ENCODE data around the gene C1orf115.
A peak's percentile ranks its signal among the peaks of the same experiment; 100 is the strongest.
"Not testable (repeated sequence)": the region's sequence is repeated elsewhere in the genome, so short reads cannot be mapped to it uniquely, and the experiment has no call there.

Gene C1orf115

DNA sequence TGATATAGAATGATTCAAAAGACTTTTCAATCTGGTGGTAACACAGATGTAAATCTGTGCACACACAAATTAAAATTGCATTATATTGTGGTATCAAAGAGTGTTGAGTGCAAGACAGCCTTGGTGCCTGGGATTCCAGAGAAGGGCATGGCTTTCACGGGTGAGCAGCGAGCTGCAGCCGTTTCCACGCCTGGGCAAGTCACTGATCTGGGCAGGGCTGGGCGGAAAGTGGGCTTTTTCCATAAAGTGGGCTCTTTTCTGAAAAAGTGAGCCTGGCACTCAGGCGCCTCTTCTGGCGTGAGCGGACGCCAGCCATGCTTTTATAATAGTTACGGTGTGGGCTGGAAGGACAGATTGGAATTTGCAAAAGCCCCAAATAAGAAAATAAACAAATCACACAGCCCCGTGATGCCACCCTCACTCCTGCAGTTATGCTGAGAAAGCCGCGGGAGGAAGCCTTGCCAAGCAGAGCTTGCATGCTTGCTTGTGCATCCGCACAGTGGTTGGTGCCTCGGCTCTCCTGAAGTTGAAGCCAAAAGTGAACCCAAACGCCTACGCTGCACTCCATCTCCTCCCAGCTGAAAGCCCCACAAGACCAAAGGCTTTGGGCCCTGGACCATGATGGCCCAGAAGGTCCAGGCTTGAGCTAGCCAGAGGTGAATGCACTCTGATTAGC is 7.1 kb upstream of the C1orf115 start:
- Histone ChIP-seq H3K4me3 (ENCODE audit: low read length in 2 of 2) (no peak overlapping the region), H4K8ac (ENCODE audit: low read depth, low read length) (no peak overlapping the region), H2AFZ (ENCODE audit: low read length) (no peak overlapping the region), H3K23ac (ENCODE audit: low read depth, low read length, poor library complexity) (no peak overlapping the region), H2BK15ac (ENCODE audit: low read length) (no peak overlapping the region), H3K9ac (ENCODE audit: low read depth, low read length, poor library complexity) (no peak overlapping the region), H3K9me3 (replicated peaks in 1 of 2; ENCODE audit: control insufficient read depth in 2 of 2, insufficient read depth in 1 of 2, low read depth in 1 of 2, low read length in 2 of 2) (no peaks in the 10 kb centered on the region), H3K79me1 (ENCODE audit: low read depth, low read length) (no peaks in the 10 kb centered on the region), H3K27me3 (ENCODE audit: control insufficient read depth in 3 of 3, insufficient read depth in 3 of 3, low read depth in 1 of 3, low read length in 3 of 3) (peaks cover 0 to 28% (median 0%) of the 10 kb centered on the region in 3 experiments), H2BK120ac (ENCODE audit: low read depth, low read length) (no peak overlapping the region), H3K18ac (ENCODE audit: low read length) (no peak overlapping the region), H4K91ac (ENCODE audit: low read depth, low read length, poor library complexity) (no peak overlapping the region), H3K4me2 (ENCODE audit: insufficient read depth, low read length, poor library complexity, severe bottlenecking) (no peak overlapping the region), H2BK12ac (ENCODE audit: low read length) (no peak overlapping the region), H3K4me1 (ENCODE audit: control insufficient read depth in 2 of 2, insufficient read depth in 1 of 2, low read depth in 1 of 2, low read length in 2 of 2) (no peaks in the 10 kb centered on the region), H2AK5ac (ENCODE audit: low read depth, low read length) (no peak overlapping the region), H2BK5ac (ENCODE audit: low read length) (peak overlapping the region; percentile 68), H3K14ac (ENCODE audit: low read length) (peak overlapping the region; percentile 58), H3K36me3 (replicated peaks in 1 of 2; ENCODE audit: control insufficient read depth in 2 of 2, insufficient read depth in 2 of 2, low read length in 2 of 2) (peaks cover 0 to 1% of the 10 kb centered on the region in 2 donors), H3K27ac (replicated peaks; ENCODE audit: low read length) (no peak overlapping the region), H3K4ac (ENCODE audit: low read length) (no peak overlapping the region)
- DNase-seq (ENCODE audit: low spot score) = no peak
- no CpG with 5 or more reads among the region's 17 CpGs for WGBS, 2 donors (ENCODE audit: extremely low coverage in 2 of 2, insufficient read length in 2 of 2, insufficient replicate concordance in 1 of 2)

DNA sequence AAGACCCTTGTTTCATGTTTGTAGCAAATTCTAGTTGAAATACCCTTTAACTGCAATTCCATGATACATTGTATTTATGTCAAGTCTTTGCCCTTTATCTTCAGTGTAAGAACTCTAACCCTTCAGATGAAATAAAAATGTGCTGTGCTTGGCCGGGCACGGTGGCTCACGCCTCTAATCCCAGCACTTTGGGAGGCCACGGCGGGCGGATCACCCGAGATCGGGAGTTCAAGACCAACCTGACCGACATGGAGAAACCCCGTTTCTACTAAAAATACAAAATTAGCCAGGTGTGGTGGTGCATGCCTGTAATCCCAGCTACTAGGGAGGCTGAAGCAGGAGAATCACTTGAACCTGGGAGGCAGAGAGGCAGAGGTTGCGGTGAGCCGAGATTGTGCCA is 6.4 kb upstream of the C1orf115 start:
- no CpG with 5 or more reads among the region's 12 CpGs for WGBS, 2 donors (ENCODE audit: extremely low coverage in 2 of 2, insufficient read length in 2 of 2, insufficient replicate concordance in 1 of 2)
- H3K27me3 ChIP-seq (ENCODE audit: control insufficient read depth in 3 of 3, insufficient read depth in 3 of 3, low read depth in 1 of 3, low read length in 3 of 3) = peaks cover 0 to 30% (median 0%) of the 10 kb centered on the region in 3 experiments
- H3K4ac ChIP-seq (ENCODE audit: low read length); H3K9ac ChIP-seq (ENCODE audit: low read depth, low read length, poor library complexity); H3K27ac ChIP-seq (replicated peaks; ENCODE audit: low read length); H3K23ac ChIP-seq (ENCODE audit: low read depth, low read length, poor library complexity); H3K4me3 ChIP-seq (ENCODE audit: low read length in 2 of 2); H3K4me2 ChIP-seq (ENCODE audit: insufficient read depth, low read length, poor library complexity, severe bottlenecking); DNase-seq (ENCODE audit: low spot score); H3K79me1 ChIP-seq (ENCODE audit: low read depth, low read length); H4K8ac ChIP-seq (ENCODE audit: low read depth, low read length); H4K91ac ChIP-seq (ENCODE audit: low read depth, low read length, poor library complexity); H3K14ac ChIP-seq (ENCODE audit: low read length); H2BK120ac ChIP-seq (ENCODE audit: low read depth, low read length); H2BK15ac ChIP-seq (ENCODE audit: low read length); H2AFZ ChIP-seq (ENCODE audit: low read length); H2BK12ac ChIP-seq (ENCODE audit: low read length); H3K9me3 ChIP-seq (replicated peaks in 1 of 2; ENCODE audit: control insufficient read depth in 2 of 2, insufficient read depth in 1 of 2, low read depth in 1 of 2, low read length in 2 of 2); H2BK5ac ChIP-seq (ENCODE audit: low read length); H2AK5ac ChIP-seq (ENCODE audit: low read depth, low read length); H3K4me1 ChIP-seq (ENCODE audit: control insufficient read depth in 2 of 2, insufficient read depth in 1 of 2, low read depth in 1 of 2, low read length in 2 of 2); H3K18ac ChIP-seq (ENCODE audit: low read length); H3K36me3 ChIP-seq (replicated peaks in 1 of 2; ENCODE audit: control insufficient read depth in 2 of 2, insufficient read depth in 2 of 2, low read length in 2 of 2): not testable (repeated sequence)

DNA sequence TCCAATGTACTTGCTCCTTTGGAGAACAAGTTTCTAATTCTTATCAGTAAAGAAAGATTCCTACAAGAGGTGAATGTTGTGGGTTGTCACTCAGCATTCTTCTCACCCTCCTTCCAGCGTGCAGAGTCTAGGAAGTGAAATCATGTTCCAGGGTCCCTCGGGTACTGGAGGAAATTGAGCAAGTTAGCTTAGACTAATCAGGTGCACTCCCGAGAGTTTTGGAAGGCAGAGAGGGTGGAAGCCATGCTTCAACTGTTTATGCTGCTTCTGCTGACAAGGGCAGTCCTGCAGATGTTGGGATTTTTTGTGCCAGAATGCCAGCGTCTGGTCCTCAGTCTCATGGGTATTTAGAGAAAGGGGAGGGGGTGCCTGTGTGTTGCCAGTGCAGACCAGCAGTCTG is 5.3 kb upstream of the C1orf115 start:
- no peak overlapping the region for H3K4ac ChIP-seq (ENCODE audit: low read length)
- peaks cover 0 to 1% of the 10 kb centered on the region in 2 donors for H3K4me1 ChIP-seq (ENCODE audit: control insufficient read depth in 2 of 2, insufficient read depth in 1 of 2, low read depth in 1 of 2, low read length in 2 of 2)
- DNase-seq (ENCODE audit: low spot score) = no peak
- no peak overlapping the region for H2AFZ ChIP-seq (ENCODE audit: low read length)
- H2BK120ac ChIP-seq (ENCODE audit: low read depth, low read length) = no peak overlapping the region
- H3K9me3 ChIP-seq (replicated peaks in 1 of 2; ENCODE audit: control insufficient read depth in 2 of 2, insufficient read depth in 1 of 2, low read depth in 1 of 2, low read length in 2 of 2) = no peaks in the 10 kb centered on the region
- no peak overlapping the region for H3K18ac ChIP-seq (ENCODE audit: low read length)
- no peak overlapping the region for H3K4me2 ChIP-seq (ENCODE audit: insufficient read depth, low read length, poor library complexity, severe bottlenecking)
- H3K27me3 ChIP-seq (ENCODE audit: control insufficient read depth in 3 of 3, insufficient read depth in 3 of 3, low read depth in 1 of 3, low read length in 3 of 3) = peaks cover 0 to 36% (median 0%) of the 10 kb centered on the region in 3 experiments
- no peak overlapping the region for H3K4me3 ChIP-seq (ENCODE audit: low read length in 2 of 2)
- H3K27ac ChIP-seq (replicated peaks; ENCODE audit: low read length) = no peak overlapping the region
- H3K9ac ChIP-seq (ENCODE audit: low read depth, low read length, poor library complexity) = no peak overlapping the region
- H3K36me3 ChIP-seq (replicated peaks in 1 of 2; ENCODE audit: control insufficient read depth in 2 of 2, insufficient read depth in 2 of 2, low read length in 2 of 2) = peaks cover 0 to 1% of the 10 kb centered on the region in 2 donors
- no peak overlapping the region for H2BK12ac ChIP-seq (ENCODE audit: low read length)
- no peak overlapping the region for H3K23ac ChIP-seq (ENCODE audit: low read depth, low read length, poor library complexity)
- H4K8ac ChIP-seq (ENCODE audit: low read depth, low read length) = no peak overlapping the region
- no peak overlapping the region for H3K14ac ChIP-seq (ENCODE audit: low read length)
- H3K79me1 ChIP-seq (ENCODE audit: low read depth, low read length) = no peaks in the 10 kb centered on the region
- H2BK15ac ChIP-seq (ENCODE audit: low read length) = no peak overlapping the region
- no peak overlapping the region for H2BK5ac ChIP-seq (ENCODE audit: low read length)
- no peak overlapping the region for H2AK5ac ChIP-seq (ENCODE audit: low read depth, low read length)
- no CpG with 5 or more reads among the region's 4 CpGs for WGBS, 2 donors (ENCODE audit: extremely low coverage in 2 of 2, insufficient read length in 2 of 2, insufficient replicate concordance in 1 of 2)
- no peak overlapping the region for H4K91ac ChIP-seq (ENCODE audit: low read depth, low read length, poor library complexity)

DNA sequence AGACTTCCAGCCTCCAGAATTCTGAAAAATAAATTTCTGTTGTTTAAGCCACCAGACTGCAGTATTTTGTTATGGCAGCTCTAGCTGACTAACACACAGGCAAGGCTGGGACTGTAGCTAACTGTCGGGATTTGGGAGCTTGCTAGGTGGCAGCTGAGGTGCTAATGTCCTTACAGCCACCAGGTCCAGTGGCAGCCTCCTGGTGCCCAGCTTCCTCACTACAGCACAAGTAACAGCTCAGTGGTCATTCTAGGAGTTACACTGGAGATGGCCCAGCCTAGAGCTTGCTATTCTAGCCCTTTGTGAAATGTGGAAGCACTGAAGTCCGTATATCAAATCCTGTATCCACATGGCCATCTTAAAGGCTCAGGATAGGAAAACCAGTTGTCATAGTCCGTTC is 4.3 kb upstream of the C1orf115 start:
- Histone ChIP-seq H3K27ac (replicated peaks; ENCODE audit: low read length) (no peak overlapping the region), H3K4ac (ENCODE audit: low read length) (no peak overlapping the region), H3K4me3 (ENCODE audit: low read length in 2 of 2) (no peak overlapping the region), H2BK5ac (ENCODE audit: low read length) (no peak overlapping the region), H3K4me1 (ENCODE audit: control insufficient read depth in 2 of 2, insufficient read depth in 1 of 2, low read depth in 1 of 2, low read length in 2 of 2) (peaks cover 0 to 1% of the 10 kb centered on the region in 2 donors), H3K27me3 (ENCODE audit: control insufficient read depth in 3 of 3, insufficient read depth in 3 of 3, low read depth in 1 of 3, low read length in 3 of 3) (peaks cover 2 to 45% (median 4%) of the 10 kb centered on the region in 3 experiments), H4K8ac (ENCODE audit: low read depth, low read length) (no peak overlapping the region), H2BK15ac (ENCODE audit: low read length) (no peak overlapping the region), H3K36me3 (replicated peaks in 1 of 2; ENCODE audit: control insufficient read depth in 2 of 2, insufficient read depth in 2 of 2, low read length in 2 of 2) (peaks cover 0 to 1% of the 10 kb centered on the region in 2 donors), H3K18ac (ENCODE audit: low read length) (no peak overlapping the region), H2AK5ac (ENCODE audit: low read depth, low read length) (no peak overlapping the region), H3K23ac (ENCODE audit: low read depth, low read length, poor library complexity) (no peak overlapping the region), H2BK12ac (ENCODE audit: low read length) (no peak overlapping the region), H3K4me2 (ENCODE audit: insufficient read depth, low read length, poor library complexity, severe bottlenecking) (no peak overlapping the region), H3K9ac (ENCODE audit: low read depth, low read length, poor library complexity) (no peak overlapping the region), H3K9me3 (replicated peaks in 1 of 2; ENCODE audit: control insufficient read depth in 2 of 2, insufficient read depth in 1 of 2, low read depth in 1 of 2, low read length in 2 of 2) (no peaks in the 10 kb centered on the region), H2AFZ (ENCODE audit: low read length) (no peak overlapping the region), H2BK120ac (ENCODE audit: low read depth, low read length) (no peak overlapping the region), H3K14ac (ENCODE audit: low read length) (no peak overlapping the region), H3K79me1 (ENCODE audit: low read depth, low read length) (no peaks in the 10 kb centered on the region), H4K91ac (ENCODE audit: low read depth, low read length, poor library complexity) (no peak overlapping the region)
- WGBS, 2 donors (ENCODE audit: extremely low coverage in 2 of 2, insufficient read length in 2 of 2, insufficient replicate concordance in 1 of 2) = no CpG with 5 or more reads among the region's 3 CpGs
- no peak for DNase-seq (ENCODE audit: low spot score)
